Esophagus squamous epithelium (tissue), 4 donors: ENCODE measurements around the gene HDAC6.

Experiments
- CTCF ChIP-seq, 6 experiments: fragments of 450-650 bp in 4 of 6; fragments of 200-600 bp in 2 of 6; sonication (generic) in 2 of 6; IDR thresholded peaks; one replicate each; pipeline ENCODE4 v1.5.1; 2016 to 2019; ENCODE audit warnings: antibody characterized with exemption in 6 of 6, mild to moderate bottlenecking in 4 of 6, moderate library complexity in 4 of 6
- POLR2A ChIP-seq, 4 donors: fragments of 450-650 bp; IDR thresholded peaks; one replicate each; pipeline ENCODE4 v1.6.1; 2017; ENCODE audit warnings: antibody characterized with exemption in 4 of 4, mild to moderate bottlenecking in 4 of 4, moderate library complexity in 3 of 4

DNA sequence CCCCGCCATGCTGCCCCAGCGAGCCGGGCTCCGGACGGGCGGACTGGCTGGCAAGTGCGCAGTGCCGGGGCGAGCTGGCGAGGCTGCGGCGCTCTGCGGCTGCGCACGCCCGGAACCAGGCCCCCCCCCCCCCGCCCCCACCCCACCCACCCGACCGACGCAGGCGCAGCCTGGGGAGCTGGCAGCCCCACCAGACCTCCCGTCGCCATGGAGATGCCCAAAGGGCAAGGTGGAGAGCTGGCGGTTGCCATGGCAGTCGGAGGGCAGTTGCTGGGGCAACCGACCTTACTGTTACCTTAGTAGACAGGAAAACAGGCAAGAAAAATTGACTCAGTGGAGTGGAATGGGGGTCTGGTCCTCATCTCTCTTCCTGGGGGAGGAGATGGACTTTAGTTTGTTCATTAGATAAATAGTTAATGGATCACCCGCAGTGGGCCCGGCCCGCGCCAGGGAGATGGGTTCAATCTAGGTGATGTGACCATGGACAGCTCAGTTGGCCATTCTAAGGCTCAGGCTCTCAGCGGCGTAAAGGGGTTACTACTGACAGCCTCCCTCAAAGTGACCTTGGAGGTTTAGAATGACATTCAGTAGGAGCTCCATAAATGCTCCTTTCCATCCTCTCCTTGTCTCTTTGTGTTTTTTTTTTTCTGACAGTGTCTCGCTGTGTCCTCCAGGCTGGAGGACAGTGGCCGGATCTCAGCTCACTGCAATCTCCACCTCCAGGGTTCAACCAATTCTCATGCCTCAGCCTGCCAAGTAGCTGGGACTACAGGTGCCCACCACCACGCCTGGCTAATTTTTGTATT is 33.9 kb downstream of the HDAC6 start, which contains the start of gene PCSK1N:
- TF ChIP-seq CTCF (IDR thresholded peaks at IDR 0.05): no peak
- TF ChIP-seq POLR2A (IDR thresholded peaks at IDR 0.05): no peak
